Measurements from ENCODE around the gene HTR7. TPM values are rescaled to one million over a fixed set of nuclear protein-coding genes. Genes with fewer than 3 reads are reported as not detected.

HTR7 gene
- total RNA-seq, 1 donor from 2014 or later: 0.93 TPM

GRCh38 chr10:90785782-90786181 is 72.1 kb downstream of the HTR7 start:
- peaks cover 3% of the 10 kb centered on the region for H3K27me3 Mint-ChIP-seq
- no peaks in the 10 kb centered on the region for H3K4me1 Mint-ChIP-seq (ENCODE audit: low read depth)

GRCh38 chr10:90784771-90785170 is 73.1 kb downstream of the HTR7 start:
- TF ChIP-seq, protein P1, sequence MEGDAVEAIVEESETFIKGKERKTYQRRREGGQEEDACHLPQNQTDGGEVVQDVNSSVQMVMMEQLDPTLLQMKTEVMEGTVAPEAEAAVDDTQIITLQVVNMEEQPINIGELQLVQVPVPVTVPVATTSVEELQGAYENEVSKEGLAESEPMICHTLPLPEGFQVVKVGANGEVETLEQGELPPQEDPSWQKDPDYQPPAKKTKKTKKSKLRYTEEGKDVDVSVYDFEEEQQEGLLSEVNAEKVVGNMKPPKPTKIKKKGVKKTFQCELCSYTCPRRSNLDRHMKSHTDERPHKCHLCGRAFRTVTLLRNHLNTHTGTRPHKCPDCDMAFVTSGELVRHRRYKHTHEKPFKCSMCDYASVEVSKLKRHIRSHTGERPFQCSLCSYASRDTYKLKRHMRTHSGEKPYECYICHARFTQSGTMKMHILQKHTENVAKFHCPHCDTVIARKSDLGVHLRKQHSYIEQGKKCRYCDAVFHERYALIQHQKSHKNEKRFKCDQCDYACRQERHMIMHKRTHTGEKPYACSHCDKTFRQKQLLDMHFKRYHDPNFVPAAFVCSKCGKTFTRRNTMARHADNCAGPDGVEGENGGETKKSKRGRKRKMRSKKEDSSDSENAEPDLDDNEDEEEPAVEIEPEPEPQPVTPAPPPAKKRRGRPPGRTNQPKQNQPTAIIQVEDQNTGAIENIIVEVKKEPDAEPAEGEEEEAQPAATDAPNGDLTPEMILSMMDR (IDR thresholded peaks at IDR 0.05; ENCODE audit: unreplicated experiment): no peak
- no peaks in the 10 kb centered on the region for H3K9me3 Mint-ChIP-seq (ENCODE audit: low read depth)
- no peaks in the 10 kb centered on the region for H3K36me3 Mint-ChIP-seq (ENCODE audit: insufficient read depth)
- no peak overlapping the region for H3K4me3 Mint-ChIP-seq (ENCODE audit: low read depth)
- H3K27me3 Mint-ChIP-seq: no peaks in the 10 kb centered on the region
- no peak overlapping the region for H3K27ac Mint-ChIP-seq
- no peak for DNase-seq (ENCODE audit: low spot score, unreplicated experiment)
- H3K4me1 Mint-ChIP-seq (ENCODE audit: low read depth): no peaks in the 10 kb centered on the region

More at GRCh38 chr10:90785782-90786181, 72.1 kb downstream of the HTR7 start:
- no peak overlapping the region for H3K27ac Mint-ChIP-seq
- DNase-seq (ENCODE audit: low spot score, unreplicated experiment): no peak
- no peak overlapping the region for H3K4me3 Mint-ChIP-seq (ENCODE audit: low read depth)
- TF ChIP-seq, protein P1 (IDR thresholded peaks at IDR 0.05; ENCODE audit: unreplicated experiment): no peak
- H3K9me3 Mint-ChIP-seq (ENCODE audit: low read depth): no peaks in the 10 kb centered on the region
- no peaks in the 10 kb centered on the region for H3K36me3 Mint-ChIP-seq (ENCODE audit: insufficient read depth)

DNA sequence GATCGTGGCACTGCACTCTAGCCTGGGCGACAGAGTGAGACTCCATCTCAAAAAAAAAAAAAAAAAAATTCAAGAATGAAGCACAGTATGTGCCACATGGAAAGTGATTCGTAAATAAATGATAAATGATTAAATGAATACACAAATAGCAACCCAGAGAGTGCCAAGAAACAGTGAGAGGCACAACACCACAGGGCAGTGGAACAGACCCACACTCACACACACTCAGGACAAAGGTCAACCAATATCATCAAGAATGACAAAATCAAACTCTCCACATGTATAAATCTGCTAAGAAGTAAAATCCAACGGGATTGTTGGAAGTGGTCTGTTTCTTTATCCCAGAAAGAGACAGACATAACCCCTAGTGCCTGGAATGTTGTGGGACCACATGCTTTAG is 77.4 kb downstream of the HTR7 start:
- Mint-ChIP-seq H3K9me3 (ENCODE audit: low read depth) (no peaks in the 10 kb centered on the region), H3K36me3 (ENCODE audit: insufficient read depth) (no peaks in the 10 kb centered on the region)

GRCh38 chr10:90779548-90779947 is 78.3 kb downstream of the HTR7 start:
- Mint-ChIP-seq H3K27ac (no peak overlapping the region), H3K4me3 (ENCODE audit: low read depth) (no peak overlapping the region), H3K36me3 (ENCODE audit: insufficient read depth) (no peaks in the 10 kb centered on the region), H3K4me1 (ENCODE audit: low read depth) (no peaks in the 10 kb centered on the region), H3K9me3 (ENCODE audit: low read depth) (no peaks in the 10 kb centered on the region), H3K27me3 (no peaks in the 10 kb centered on the region)
- TF ChIP-seq, protein P1 (IDR thresholded peaks at IDR 0.05; ENCODE audit: unreplicated experiment): peak; percentile 23
- DNase-seq (ENCODE audit: low spot score, unreplicated experiment): no peak

More for the DNA sequence above, 77.4 kb downstream of the HTR7 start:
- H3K27me3 Mint-ChIP-seq: no peaks in the 10 kb centered on the region
- H3K4me1 Mint-ChIP-seq (ENCODE audit: low read depth): no peaks in the 10 kb centered on the region
- no peak overlapping the region for H3K4me3 Mint-ChIP-seq (ENCODE audit: low read depth)
- DNase-seq (ENCODE audit: low spot score, unreplicated experiment): no peak
- H3K27ac Mint-ChIP-seq: no peak overlapping the region
- TF ChIP-seq, protein P1 (IDR thresholded peaks at IDR 0.05; ENCODE audit: unreplicated experiment): no peak

DNA sequence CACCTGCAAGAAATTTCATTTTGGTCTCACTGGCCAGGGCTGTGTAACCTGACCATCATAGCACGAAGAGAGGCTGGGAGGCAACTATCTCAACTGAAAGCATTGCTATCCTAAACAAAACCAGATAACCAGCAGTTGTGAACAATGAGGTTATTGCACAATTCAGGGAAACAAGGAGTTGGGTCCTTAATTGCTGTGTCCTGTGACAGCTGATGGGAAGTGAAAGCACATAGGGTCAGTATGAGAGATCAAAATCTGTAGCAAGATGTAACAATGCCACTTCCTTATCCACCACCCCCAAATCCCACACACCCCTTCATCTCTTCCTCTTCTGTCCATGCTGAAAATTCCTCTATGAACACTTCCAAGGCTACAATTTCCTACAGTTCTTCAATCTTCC is 80.2 kb downstream of the HTR7 start:
- no peak for DNase-seq (ENCODE audit: low spot score, unreplicated experiment)
- Mint-ChIP-seq H3K9me3 (ENCODE audit: low read depth) (no peaks in the 10 kb centered on the region), H3K4me1 (ENCODE audit: low read depth) (no peaks in the 10 kb centered on the region), H3K27ac (no peak overlapping the region), H3K27me3 (peaks cover 3% of the 10 kb centered on the region), H3K36me3 (ENCODE audit: insufficient read depth) (no peaks in the 10 kb centered on the region), H3K4me3 (ENCODE audit: low read depth) (no peak overlapping the region)
- TF ChIP-seq, protein P1 (IDR thresholded peaks at IDR 0.05; ENCODE audit: unreplicated experiment): no peak

Measured in progenitor cell of endocrine pancreas (in vitro differentiated cells).